HEK293 (cell line): ENCODE data around the gene FNDC5.

Source experiments
- HIC1 ChIP-seq: fragments of 450-650 bp; formaldehyde crosslinking; IDR thresholded peaks from 2 replicates; pipeline ENCODE4 v1.5.1; 2016; ENCODE audit warnings: missing biosample characterization, missing genetic modification characterization
- HOXA7 ChIP-seq: sonication (generic); formaldehyde crosslinking; IDR thresholded peaks from 2 replicates; pipeline ENCODE4 v1.8.1; 2022; ENCODE audit warnings: missing genetic modification reagents, borderline replicate concordance
- HOXD13 ChIP-seq: sonication (generic); formaldehyde crosslinking; IDR thresholded peaks from 2 replicates; pipeline ENCODE4 v1.8.0; 2022; ENCODE audit warnings: missing genetic modification reagents, borderline replicate concordance
- PRDM1 ChIP-seq: fragments of 450-650 bp; formaldehyde crosslinking; IDR thresholded peaks from 2 replicates; pipeline ENCODE4; 2016; ENCODE audit warnings: missing biosample characterization, missing genetic modification characterization
- SP3 ChIP-seq: fragments of 450-650 bp; formaldehyde crosslinking; IDR thresholded peaks from 2 replicates; pipeline ENCODE4 v1.5.1; 2016; ENCODE audit warnings: missing biosample characterization, missing genetic modification characterization
- TRIM28 ChIP-seq: IDR thresholded peaks from 2 replicates; pipeline ENCODE4 v1.6.1; 2011; ENCODE audit warnings: low read length, control low read depth, borderline replicate concordance
- ZBTB20 ChIP-seq: fragments of 450-650 bp; formaldehyde crosslinking; IDR thresholded peaks from 2 replicates; pipeline ENCODE4 v1.5.1; 2016; ENCODE audit warnings: missing biosample characterization, missing genetic modification characterization
- ZFHX2 ChIP-seq: fragments of 450-650 bp; formaldehyde crosslinking; conservative IDR thresholded peaks from 2 replicates; pipeline ENCODE4 v1.5.1; 2016; ENCODE audit warnings: missing biosample characterization, missing genetic modification characterization
- ZNF112 ChIP-seq: fragments of 450-650 bp; formaldehyde crosslinking; IDR thresholded peaks from 2 replicates; pipeline ENCODE4 v1.5.0; 2017; ENCODE audit warnings: missing biosample characterization, missing genetic modification characterization
- ZNF133 ChIP-seq: fragments of 450-650 bp; formaldehyde crosslinking; IDR thresholded peaks from 2 replicates; pipeline ENCODE4 v1.5.1; 2016; ENCODE audit warnings: missing biosample characterization, missing genetic modification characterization
- ZNF221 ChIP-seq: fragments of 450-650 bp; formaldehyde crosslinking; IDR thresholded peaks from 2 replicates; pipeline ENCODE4 v1.5.1; 2017; ENCODE audit warnings: missing biosample characterization, missing genetic modification characterization, borderline replicate concordance
- ZNF280D ChIP-seq: fragments of 450-650 bp; formaldehyde crosslinking; IDR thresholded peaks from 2 replicates; pipeline ENCODE4 v1.5.1; 2016; ENCODE audit warnings: missing biosample characterization, missing genetic modification characterization
- ZNF341 ChIP-seq: fragments of 450-650 bp; formaldehyde crosslinking; IDR thresholded peaks from 2 replicates; pipeline ENCODE4; 2016; ENCODE audit warnings: low read depth, missing biosample characterization, missing genetic modification characterization
- ZNF433 ChIP-seq: fragments of 450-650 bp; formaldehyde crosslinking; IDR thresholded peaks from 2 replicates; pipeline ENCODE4 v1.5.1; 2016; ENCODE audit warnings: missing biosample characterization, missing genetic modification characterization, low read depth
- ZNF488 ChIP-seq: fragments of 450-650 bp; formaldehyde crosslinking; IDR thresholded peaks from 2 replicates; pipeline ENCODE4 v1.5.1; 2016; ENCODE audit warnings: missing biosample characterization, missing genetic modification characterization
- ZNF513 ChIP-seq: fragments of 450-650 bp; IDR thresholded peaks from 2 replicates; pipeline ENCODE4 v1.5.1; 2018; ENCODE audit warnings: missing biosample characterization, missing genetic modification characterization
- ZNF549 ChIP-seq: fragments of 450-650 bp; IDR thresholded peaks from 2 replicates; pipeline ENCODE4 v1.5.1; 2018; ENCODE audit warnings: missing biosample characterization, missing genetic modification characterization, mild to moderate bottlenecking, inconsistent platforms, moderate library complexity
- ZNF555 ChIP-seq: fragments of 450-650 bp; formaldehyde crosslinking; conservative IDR thresholded peaks from 2 replicates; pipeline ENCODE4 v1.5.1; 2017; ENCODE audit warnings: missing biosample characterization, mild to moderate bottlenecking, missing genetic modification characterization, inconsistent platforms
- ZNF558 ChIP-seq: fragments of 450-650 bp; formaldehyde crosslinking; IDR thresholded peaks from 2 replicates; pipeline ENCODE4 v1.5.1; 2016; ENCODE audit warnings: missing biosample characterization, missing genetic modification characterization
- ZNF560 ChIP-seq: fragments of 450-650 bp; formaldehyde crosslinking; IDR thresholded peaks from 2 replicates; pipeline ENCODE4 v1.5.1; 2017; ENCODE audit warnings: missing biosample characterization, missing genetic modification characterization, borderline replicate concordance
- ZNF580 ChIP-seq: fragments of 450-650 bp; formaldehyde crosslinking; IDR thresholded peaks from 2 replicates; pipeline ENCODE4 v1.5.1; 2016; ENCODE audit warnings: missing biosample characterization, missing genetic modification characterization
- ZNF623 ChIP-seq: fragments of 450-650 bp; formaldehyde crosslinking; IDR thresholded peaks from 2 replicates; pipeline ENCODE4 v1.5.1; 2016; ENCODE audit warnings: missing biosample characterization, missing genetic modification characterization
- ZNF624 ChIP-seq: fragments of 450-650 bp; formaldehyde crosslinking; IDR thresholded peaks from 2 replicates; pipeline ENCODE4 v1.5.1; 2017; ENCODE audit warnings: missing biosample characterization, missing genetic modification characterization
- ZNF768 ChIP-seq: fragments of 450-650 bp; formaldehyde crosslinking; IDR thresholded peaks from 2 replicates; pipeline ENCODE4 v1.5.1; 2018; ENCODE audit warnings: missing biosample characterization, mild to moderate bottlenecking, missing genetic modification characterization
- ZNF777 ChIP-seq: fragments of 450-650 bp; formaldehyde crosslinking; IDR thresholded peaks from 2 replicates; pipeline ENCODE4 v1.5.1; 2017; ENCODE audit warnings: missing biosample characterization, missing genetic modification characterization, borderline replicate concordance
- ZSCAN16 ChIP-seq: fragments of 450-650 bp; formaldehyde crosslinking; IDR thresholded peaks from 2 replicates; pipeline ENCODE4 v1.5.1; 2016; ENCODE audit warnings: missing biosample characterization, missing genetic modification characterization
- ZSCAN18 ChIP-seq: fragments of 450-650 bp; formaldehyde crosslinking; IDR thresholded peaks from 2 replicates; pipeline ENCODE4 v1.5.1; 2016; ENCODE audit warnings: missing biosample characterization, missing genetic modification characterization
- TF ChIP-seq, protein P1 (sequence below): sonication (generic); formaldehyde crosslinking; IDR thresholded peaks from 2 replicates; pipeline ENCODE4 v1.8.1; 2022; ENCODE audit warnings: mild to moderate bottlenecking, moderate library complexity, missing genetic modification reagents

The FNDC5 gene

GRCh38 chr1:32817159-32817814, 53.4 kb downstream of the FNDC5 start, which contains the start of the genes S100PBP and YARS1 (continued):
- TF ChIP-seq PRDM1 (tag by site-specific recombination): 0 out of 2 replicates have a peak, but pooled peaks have one; percentile 6
- peak; percentile 67 for TF ChIP-seq ZFHX2
- TF ChIP-seq ZNF623 (tag by site-specific recombination): peak; percentile 27
- TF ChIP-seq ZNF624 (tag by site-specific recombination): no peak
- TF ChIP-seq HIC1: peak; percentile 98
- TF ChIP-seq ZNF580 (tag by site-specific recombination): peak; percentile 93
- TF ChIP-seq ZNF433 (tag by site-specific recombination): no peak
- TF ChIP-seq ZNF555 (tag by site-specific recombination): no peak
- no peak for TF ChIP-seq ZNF341 (tag by site-specific recombination)
- TF ChIP-seq ZNF133: no peak
- TF ChIP-seq ZNF560 (tag by site-specific recombination): no peak
- 0 out of 2 replicates have a peak, but pooled peaks have one; percentile 6 for TF ChIP-seq ZNF768 (tag by site-specific recombination)
- TF ChIP-seq ZNF280D: peak; percentile 51; the same call in 1 of the 2 replicates
- TF ChIP-seq ZNF488 (tag by site-specific recombination): 0 out of 2 replicates have a peak, but pooled peaks have one; percentile 55
- TF ChIP-seq ZNF777: no peak
- 0 out of 2 replicates have a peak, but pooled peaks have one; percentile 13 for TF ChIP-seq ZSCAN16 (tag by site-specific recombination)
- TF ChIP-seq ZSCAN18 (tag by site-specific recombination): peak; percentile 96
- no peak for TF ChIP-seq HOXA7 (CRISPR knock-in tag)
- TF ChIP-seq ZNF549 (tag by site-specific recombination): no peak
- TF ChIP-seq HOXD13 (CRISPR knock-in tag): peak; percentile 100
- TF ChIP-seq ZNF112 (tag by site-specific recombination): no peak
- TF ChIP-seq, protein P1, sequence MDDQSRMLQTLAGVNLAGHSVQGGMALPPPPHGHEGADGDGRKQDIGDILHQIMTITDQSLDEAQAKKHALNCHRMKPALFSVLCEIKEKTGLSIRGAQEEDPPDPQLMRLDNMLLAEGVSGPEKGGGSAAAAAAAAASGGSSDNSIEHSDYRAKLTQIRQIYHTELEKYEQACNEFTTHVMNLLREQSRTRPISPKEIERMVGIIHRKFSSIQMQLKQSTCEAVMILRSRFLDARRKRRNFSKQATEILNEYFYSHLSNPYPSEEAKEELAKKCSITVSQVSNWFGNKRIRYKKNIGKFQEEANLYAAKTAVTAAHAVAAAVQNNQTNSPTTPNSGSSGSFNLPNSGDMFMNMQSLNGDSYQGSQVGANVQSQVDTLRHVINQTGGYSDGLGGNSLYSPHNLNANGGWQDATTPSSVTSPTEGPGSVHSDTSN: peak; percentile 89; the same call in 1 of the 2 replicates
- peak; percentile 52; the same call in 1 of the 2 replicates for TF ChIP-seq ZNF513 (tag by site-specific recombination)
- TF ChIP-seq ZBTB20: peak; percentile 95
- TF ChIP-seq ZNF558: peak; percentile 81; the same call in 1 of the 2 replicates
- peak; percentile 99 for TF ChIP-seq SP3
- no peak for TF ChIP-seq TRIM28
- no peak for TF ChIP-seq ZNF221
